AG09319 (cell line): ENCODE data around the gene ATP5F1B.

Source experiments
- DNase-seq: peaks from one replicate; pipeline ENCODE4 v3.0.0-alpha.2; 2010; ENCODE audit warnings: low read depth; ENCODE audit errors: extremely low read depth
- CTCF ChIP-seq: IDR thresholded peaks from 2 replicates; pipeline ENCODE4 v1.5.1; 2011; ENCODE audit warnings: low read depth, mild to moderate bottlenecking, inconsistent platforms, low read length, moderate library complexity

The ATP5F1B gene

GRCh38 chr12:56644654-56645053 is 1.1 kb downstream of the ATP5F1B start:
- no peak for TF ChIP-seq CTCF
- no peak for DNase-seq

DNA sequence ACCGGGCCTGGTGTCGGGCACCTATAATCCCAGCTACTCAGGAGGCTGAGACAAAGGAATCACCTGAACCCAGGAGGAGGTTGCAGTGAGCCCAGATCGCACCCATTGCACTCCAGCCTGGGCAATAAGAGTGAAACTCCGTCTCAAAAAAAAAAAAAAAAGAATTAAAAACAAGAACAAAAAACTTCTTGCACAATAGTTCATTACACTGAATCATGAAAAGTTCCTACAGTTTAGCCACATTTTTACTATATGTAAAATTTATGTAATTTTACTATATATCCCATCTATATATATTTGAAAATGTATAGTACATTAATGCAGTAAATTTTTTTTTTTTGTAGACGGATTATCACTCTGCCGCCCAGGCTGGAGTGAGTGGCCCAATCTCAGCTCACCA is 4.6 kb downstream of the ATP5F1B start:
- DNase-seq: no peak
- no peak for TF ChIP-seq CTCF

DNA sequence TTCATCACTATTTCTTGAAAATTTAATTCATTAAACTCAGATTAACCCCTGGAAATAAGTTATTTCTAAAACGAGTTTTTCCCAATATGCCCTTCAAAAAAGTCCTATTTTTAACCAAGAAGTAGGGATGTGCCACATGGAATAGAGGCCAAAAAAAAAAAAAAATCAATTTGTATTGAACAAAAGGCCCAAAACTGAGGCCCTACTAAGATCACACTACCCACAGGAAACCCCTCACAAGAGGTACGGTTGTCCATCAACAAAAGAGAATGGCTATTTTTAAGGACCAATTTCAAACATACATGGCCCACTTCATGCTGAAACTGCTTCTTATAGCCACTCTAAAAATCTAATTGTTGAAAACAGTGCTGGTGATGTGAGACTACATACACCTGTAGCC is 8.2 kb downstream of the ATP5F1B start:
- no peak for DNase-seq
- no peak for TF ChIP-seq CTCF

- TF ChIP-seq CTCF: peak; percentile 80
- DNase-seq: peak; percentile 100
Observed at GRCh38 chr12:56636675-56637540, 8.9 kb downstream of the ATP5F1B start.

- DNase-seq: peak; percentile 67
- no peak for TF ChIP-seq CTCF
Observed at GRCh38 chr12:56635806-56636674, 9.7 kb downstream of the ATP5F1B start.

GRCh38 chr12:56634837-56635791 is 10.7 kb downstream of the ATP5F1B start:
- DNase-seq: no peak

More at GRCh38 chr12:56634837-56635791, 10.7 kb downstream of the ATP5F1B start:
- peak; percentile 55 for TF ChIP-seq CTCF
